ENCODE results near the gene FCHSD1.

GRCh38 chr5:141632650-141633049 lies 18.6 kb downstream of the FCHSD1 start:
- TF ChIP-seq REST (IDR thresholded peaks at IDR 0.05; ENCODE audit: low read depth) (no peak), CTCF (IDR thresholded peaks at IDR 0.05 in 2 of 3, conservative IDR thresholded peaks at IDR 0.05 in 1 of 3; ENCODE audit: borderline replicate concordance in 1 of 3, insufficient read depth in 1 of 3, low read depth in 2 of 3, low read length in 2 of 3) (no peak), RAD21 (IDR thresholded peaks at IDR 0.05; ENCODE audit: low read depth) (no peak), CEBPB (IDR thresholded peaks at IDR 0.05; ENCODE audit: low read depth) (no peak), POLR2A (IDR thresholded peaks at IDR 0.05; ENCODE audit: borderline replicate concordance, extremely low read depth, insufficient read depth, insufficient read length) (no peak), SP1 (IDR thresholded peaks at IDR 0.05; ENCODE audit: low read depth) (no peak), CBX3 (IDR thresholded peaks at IDR 0.05; ENCODE audit: low read depth) (no peak), SIN3A (IDR thresholded peaks at IDR 0.05; ENCODE audit: low read depth) (no peak), POLR2AphosphoS5 (IDR thresholded peaks at IDR 0.05; ENCODE audit: low read depth, low read length) (no peak), EZH2 (IDR thresholded peaks at IDR 0.05) (no peak), MAX (IDR thresholded peaks at IDR 0.05) (no peak)
